Endothelial cell of umbilical vein (primary cell): ENCODE results near the gene WDR7. TPM values are rescaled to one million over a fixed set of nuclear protein-coding genes. Genes with fewer than 3 reads are reported as not detected.

Experiments
- BruUV-seq: library from RNA; stranded (reverse); fragments of 400-500 nt; replicated peaks from 2 replicates; lab custom pipeline; 2021; lab: Mats Ljungman, UMichigan
- CTCF ChIA-PET: fragments of 300-600, 350-600 bp; sonication (Branson Sonifier 250); formaldehyde crosslinking; loops from one replicate; lab custom pipeline; 2021; ENCODE audit warnings: antibody characterized with exemption, inconsistent platforms; lab: Charles Lee
- POLR2A ChIA-PET: fragments of 300-600, 350-600 bp; sonication (Branson Sonifier 250); formaldehyde crosslinking; loops from one replicate; lab custom pipeline; 2021; ENCODE audit warnings: antibody characterized with exemption, inconsistent platforms; lab: Charles Lee
- DNase-seq: peaks from one replicate; pipeline ENCODE4 v3.0.0-alpha.2; 2011; ENCODE audit warnings: low read depth, low spot score
- FAIRE-seq: peaks from 2 replicates; lab custom pipeline; 2011; peaks lifted over from hg19 to GRCh38; lab: Jason Lieb, UNC
- H2AFZ ChIP-seq: 2 replicates; pipeline ENCODE4 v1.6.0; 2012; ENCODE audit warnings: low read depth, low read length, control low read depth, inconsistent platforms
- H3K27ac ChIP-seq: 2 replicates; pipeline ENCODE4 v1.5.1; 2011; ENCODE audit warnings: low read depth, mild to moderate bottlenecking, control low read depth, low read length, moderate library complexity; ENCODE audit not compliant: insufficient read depth
- H3K27me3 ChIP-seq, 2 experiments: 2 replicates each; pipeline versions ENCODE4 v1.6.0 to v1.6.1; 2011; ENCODE audit warnings: low read length in 2 of 2, mixed read lengths in 1 of 2; ENCODE audit not compliant: control insufficient read depth in 2 of 2, insufficient read depth in 2 of 2
- H3K36me3 ChIP-seq, 2 experiments: 2 replicates in 1 of 2; 3 replicates in 1 of 2; pipeline ENCODE4 v1.5.1; 2011; ENCODE audit warnings: low read length in 2 of 2, mild to moderate bottlenecking in 1 of 2, moderate library complexity in 1 of 2; ENCODE audit not compliant: control insufficient read depth in 2 of 2, insufficient read depth in 2 of 2; ENCODE audit errors: extremely low read depth in 1 of 2
- H3K4me1 ChIP-seq: 3 replicates; pipeline ENCODE4 v1.5.1; 2011; ENCODE audit warnings: mild to moderate bottlenecking, low read length; ENCODE audit not compliant: control insufficient read depth, insufficient read depth; ENCODE audit errors: extremely low read depth
- H3K4me2 ChIP-seq: 2 replicates; pipeline ENCODE4 v1.6.1; 2011; ENCODE audit warnings: low read length, control low read depth, mixed read lengths; ENCODE audit not compliant: insufficient read depth
- H3K4me3 ChIP-seq, 3 experiments: fragments of 200-600 bp in 1 of 3; sonication (generic), shearing (Covaris generic) in 1 of 3; replicated peaks in 1 of 3; 2 replicates each; pipeline ENCODE4 v1.5.1; 2011 to 2016; ENCODE audit warnings: control low read depth in 3 of 3, low read length in 3 of 3, mild to moderate bottlenecking in 2 of 3, inconsistent platforms in 1 of 3, low read depth in 1 of 3, moderate library complexity in 1 of 3; ENCODE audit not compliant: insufficient read depth in 1 of 3
- H3K79me2 ChIP-seq: 2 replicates; pipeline ENCODE4 v1.6.0; 2012; ENCODE audit warnings: low read length, inconsistent platforms; ENCODE audit not compliant: control insufficient read depth, insufficient read depth
- H3K9ac ChIP-seq: replicated peaks from 2 replicates; pipeline ENCODE3; 2011; ENCODE audit warnings: low read length, control low read depth; ENCODE audit not compliant: insufficient read depth; ENCODE audit errors: extremely low read depth
- H3K9me1 ChIP-seq: replicated peaks from 3 replicates; pipeline ENCODE4 v1.6.0; 2011; ENCODE audit warnings: mild to moderate bottlenecking, low read length; ENCODE audit not compliant: control insufficient read depth, insufficient read depth; ENCODE audit errors: extremely low read depth
- H3K9me3 ChIP-seq: replicated peaks from 2 replicates; pipeline ENCODE4 v1.5.1; 2012; ENCODE audit warnings: low read length, inconsistent platforms; ENCODE audit not compliant: control insufficient read depth, insufficient read depth
- H4K20me1 ChIP-seq: replicated peaks from 2 replicates; pipeline ENCODE3; 2011; ENCODE audit warnings: mild to moderate bottlenecking, low read length; ENCODE audit not compliant: control insufficient read depth, insufficient read depth; ENCODE audit errors: extremely low read depth
- EZH2 ChIP-seq: IDR thresholded peaks from 2 replicates; pipeline ENCODE4 v1.6.1; 2012; ENCODE audit warnings: borderline replicate concordance, low read depth, mild to moderate bottlenecking, moderate library complexity, low read length, inconsistent platforms; ENCODE audit not compliant: severe bottlenecking
- FOS ChIP-seq: IDR thresholded peaks from 2 replicates; pipeline ENCODE4 v1.6.1; 2011; ENCODE audit warnings: mild to moderate bottlenecking, low read length, moderate library complexity, borderline replicate concordance; ENCODE audit not compliant: insufficient read depth
- GATA2 ChIP-seq: IDR thresholded peaks from 2 replicates; pipeline ENCODE4 v1.7.0; 2011; ENCODE audit warnings: low read depth, mild to moderate bottlenecking, moderate library complexity, mixed read lengths, low read length; ENCODE audit not compliant: insufficient read length, insufficient read depth
- JUN ChIP-seq: IDR thresholded peaks from 2 replicates; pipeline ENCODE4 v1.6.1; 2011; ENCODE audit warnings: borderline replicate concordance, low read depth; ENCODE audit not compliant: insufficient read length, insufficient read depth
- MAX ChIP-seq: IDR thresholded peaks from 2 replicates; pipeline ENCODE4 v1.6.1; 2011; ENCODE audit not compliant: insufficient read depth, insufficient read length
- MYC ChIP-seq: IDR thresholded peaks from one replicate; pipeline ENCODE4 v1.6.1; 2011; ENCODE audit warnings: mild to moderate bottlenecking, low read depth, low read length
- POLR2A ChIP-seq: IDR thresholded peaks from 2 replicates; pipeline ENCODE4 v1.6.1; 2012; ENCODE audit warnings: low read depth, mild to moderate bottlenecking, control low read depth, low read length
- POLR2AphosphoS5 ChIP-seq: IDR thresholded peaks from 2 replicates; pipeline ENCODE4 v1.6.1; 2012; ENCODE audit warnings: low read depth, mild to moderate bottlenecking, control low read depth, low read length, moderate library complexity; ENCODE audit not compliant: insufficient read depth
- dilution Hi-C: fragments of 300-500 bp; cut with MboI; formaldehyde crosslinking; loops from one replicate; pipeline ENCODE4 v1.15.0; 2019; ENCODE audit warnings: low sequenced_read_pairs; ENCODE audit not compliant: extremely low pct_ligation_motif_present
- intact Hi-C: fragments of 100-400 bp; cut with micrococcal nuclease; formaldehyde crosslinking; loops from one replicate; pipeline ENCODE4 v1.10.0; 2022
- polyA plus RNA-seq, 4 experiments: library from polyadenylated mRNA; depleted of rRNA in 3 of 4; stranded (reverse) in 3 of 4; unstranded in 1 of 4; fragments of >200 nt; gene quantifications; 2 replicates each; pipeline versions ENCODE4 v1.2.1 to v1.2.3, GENCODE V29; 2011 to 2012; ENCODE audit warnings: missing spikeins in 1 of 4
- total RNA-seq: library from RNA; stranded (reverse); gene quantifications from 2 replicates; pipeline ENCODE4 v1.2.3, GENCODE V29; 2021
- TF ChIP-seq, protein P1 (sequence below), 2 donors: IDR thresholded peaks; 1 replicate in 1 of 2; 2 replicates in 1 of 2; pipeline ENCODE4 v1.5.1; 2011; ENCODE audit warnings: low read length in 2 of 2, mild to moderate bottlenecking in 2 of 2, moderate library complexity in 2 of 2, control low read depth in 1 of 2, inconsistent platforms in 1 of 2, low read depth in 1 of 2; ENCODE audit not compliant: insufficient read depth in 1 of 2; ENCODE audit errors: extremely low read depth in 1 of 2

The WDR7 gene
- total and polyA plus RNA-seq, 2 donors (not counting 3 experiments of a cell fraction or from before 2014, with no cell fraction given): 5.9 to 19.0 TPM

DNA sequence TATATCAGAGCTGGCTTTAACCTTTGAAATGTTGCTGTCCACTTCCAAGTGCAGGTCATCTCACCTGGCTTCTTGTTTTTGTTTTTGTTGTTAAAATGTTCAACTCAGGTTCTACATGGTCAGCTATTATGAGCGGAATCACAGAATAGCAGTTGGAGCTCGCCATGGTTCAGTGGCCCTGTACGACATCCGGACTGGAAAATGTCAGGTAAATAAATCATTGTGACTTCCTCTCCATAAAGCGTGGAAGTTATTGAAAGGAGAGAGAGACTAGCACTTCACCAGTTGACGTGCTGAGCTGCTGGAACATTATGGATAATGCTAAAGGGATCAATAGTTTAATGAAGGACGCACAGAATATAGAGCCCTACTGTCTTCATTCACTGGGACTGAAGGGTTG is 311.2 kb downstream of the WDR7 start:
- ChIA-PET POLR2A (no interaction called here), CTCF (no interaction called here)
- Histone ChIP-seq H3K27me3 (no peaks in the 10 kb centered on the region), H3K36me3 (no peaks in the 10 kb centered on the region), H3K27ac (no peak overlapping the region), H3K9me3 (no peaks in the 10 kb centered on the region), H3K4me2 (no peak overlapping the region), H3K4me3 (no peak overlapping the region), H4K20me1 (no peaks in the 10 kb centered on the region), H3K9ac (no peak overlapping the region), H3K79me2 (no peaks in the 10 kb centered on the region), H3K4me1 (no peaks in the 10 kb centered on the region), H2AFZ (no peak overlapping the region), H3K9me1 (no peaks in the 10 kb centered on the region)
- FAIRE-seq (no peak), DNase-seq (no peak)
- BruUV-seq: no TSS peak
- dilution Hi-C loops (no loop called here), intact Hi-C loops (no loop called here)
- TF ChIP-seq EZH2 (no peak), GATA2 (no peak), POLR2A (no peak), FOS (no peak), MYC (no peak), JUN (no peak), MAX (no peak)

DNA sequence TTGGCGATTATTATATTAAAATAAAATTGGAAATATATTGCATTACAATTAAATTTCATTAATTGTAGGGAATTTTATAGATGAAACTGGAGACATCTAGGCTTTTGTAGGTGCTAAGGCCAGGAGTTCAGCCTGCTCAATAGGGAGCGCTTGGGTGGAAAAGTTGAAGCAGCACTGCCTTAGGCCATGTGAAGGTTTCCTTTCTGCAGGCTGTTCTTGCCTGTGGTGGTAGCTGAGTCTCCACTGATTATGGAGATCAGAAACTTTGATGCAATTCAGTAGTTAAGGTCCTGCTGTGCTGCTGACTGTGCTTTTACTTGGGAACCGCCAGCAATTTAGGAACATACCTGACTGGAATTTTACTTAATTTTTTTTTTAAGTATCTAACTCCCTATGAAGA is 315.9 kb downstream of the WDR7 start:
- no peaks in the 10 kb centered on the region for H3K36me3 ChIP-seq
- H3K27me3 ChIP-seq: no peaks in the 10 kb centered on the region
- no peak overlapping the region for H3K9ac ChIP-seq
- POLR2A ChIA-PET: no interaction called here
- no peak overlapping the region for H2AFZ ChIP-seq
- intact Hi-C loops: no loop called here
- CTCF ChIA-PET: no interaction called here
- H4K20me1 ChIP-seq: no peaks in the 10 kb centered on the region
- FAIRE-seq (no peak), DNase-seq (no peak)
- BruUV-seq: no TSS peak
- H3K27ac ChIP-seq: no peak overlapping the region
- no peak overlapping the region for H3K4me3 ChIP-seq
- no peaks in the 10 kb centered on the region for H3K9me1 ChIP-seq
- H3K9me3 ChIP-seq: no peaks in the 10 kb centered on the region
- no peaks in the 10 kb centered on the region for H3K79me2 ChIP-seq
- H3K4me2 ChIP-seq: no peak overlapping the region
- dilution Hi-C loops: no loop called here
- TF ChIP-seq FOS: no peak
- TF ChIP-seq POLR2A: no peak
- TF ChIP-seq MAX: no peak
- no peak for TF ChIP-seq JUN
- TF ChIP-seq, protein P1, sequence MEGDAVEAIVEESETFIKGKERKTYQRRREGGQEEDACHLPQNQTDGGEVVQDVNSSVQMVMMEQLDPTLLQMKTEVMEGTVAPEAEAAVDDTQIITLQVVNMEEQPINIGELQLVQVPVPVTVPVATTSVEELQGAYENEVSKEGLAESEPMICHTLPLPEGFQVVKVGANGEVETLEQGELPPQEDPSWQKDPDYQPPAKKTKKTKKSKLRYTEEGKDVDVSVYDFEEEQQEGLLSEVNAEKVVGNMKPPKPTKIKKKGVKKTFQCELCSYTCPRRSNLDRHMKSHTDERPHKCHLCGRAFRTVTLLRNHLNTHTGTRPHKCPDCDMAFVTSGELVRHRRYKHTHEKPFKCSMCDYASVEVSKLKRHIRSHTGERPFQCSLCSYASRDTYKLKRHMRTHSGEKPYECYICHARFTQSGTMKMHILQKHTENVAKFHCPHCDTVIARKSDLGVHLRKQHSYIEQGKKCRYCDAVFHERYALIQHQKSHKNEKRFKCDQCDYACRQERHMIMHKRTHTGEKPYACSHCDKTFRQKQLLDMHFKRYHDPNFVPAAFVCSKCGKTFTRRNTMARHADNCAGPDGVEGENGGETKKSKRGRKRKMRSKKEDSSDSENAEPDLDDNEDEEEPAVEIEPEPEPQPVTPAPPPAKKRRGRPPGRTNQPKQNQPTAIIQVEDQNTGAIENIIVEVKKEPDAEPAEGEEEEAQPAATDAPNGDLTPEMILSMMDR (IDR thresholded peaks at IDR 0.05; ENCODE audit: extremely low read depth in 1 of 2, insufficient read depth in 1 of 2, low read depth in 1 of 2, low read length in 2 of 2): no peak
- TF ChIP-seq MYC: no peak
- no peak for TF ChIP-seq EZH2
- TF ChIP-seq POLR2AphosphoS5: no peak
- TF ChIP-seq GATA2: no peak
- H3K4me1 ChIP-seq: no peaks in the 10 kb centered on the region
